ENCODE results near the gene NR1D1. TPM values are rescaled to one million over a fixed set of nuclear protein-coding genes. Genes with fewer than 3 reads are reported as not detected.

The NR1D1 gene
- total and polyA plus RNA-seq, 2 of the 8 experiments (the other 6 are each of a cell fraction or from before 2014, with no cell fraction given): 1.5 to 4.6 TPM

- TF ChIP-seq, protein P1, sequence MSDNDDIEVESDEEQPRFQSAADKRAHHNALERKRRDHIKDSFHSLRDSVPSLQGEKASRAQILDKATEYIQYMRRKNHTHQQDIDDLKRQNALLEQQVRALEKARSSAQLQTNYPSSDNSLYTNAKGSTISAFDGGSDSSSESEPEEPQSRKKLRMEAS (IDR thresholded peaks at IDR 0.05): peak; percentile 75
- TF ChIP-seq SIRT6 (IDR thresholded peaks at IDR 0.05; ENCODE audit: low read length) (no peak), E2F6 (IDR thresholded peaks at IDR 0.05) (peak; percentile 32; the same call in 1 of the 2 replicates), GABPA (IDR thresholded peaks at IDR 0.05; ENCODE audit: borderline replicate concordance, insufficient read depth, low read length) (peak; percentile 19; the same call in 1 of the 2 replicates), TBP (IDR thresholded peaks at IDR 0.05; ENCODE audit: low read depth, low read length) (0 out of 2 replicates have a peak, but pooled peaks have one; percentile 34), RXRA (IDR thresholded peaks at IDR 0.05; ENCODE audit: insufficient read depth, low read depth, low read length) (0 out of 2 replicates have a peak, but pooled peaks have one; percentile 60), EGR1 (IDR thresholded peaks at IDR 0.05; ENCODE audit: borderline replicate concordance, low read depth, low read length) (0 out of 2 replicates have a peak, but pooled peaks have one; percentile 7), FOSL1 (IDR thresholded peaks at IDR 0.05; ENCODE audit: insufficient read depth, low read depth, low read length) (no peak), KDM4A (IDR thresholded peaks at IDR 0.05; ENCODE audit: low read depth, low read length, severe bottlenecking) (no peak), TEAD4 (IDR thresholded peaks at IDR 0.05; ENCODE audit: low read depth, low read length) (0 out of 2 replicates have a peak, but pooled peaks have one; percentile 14)
Observed at GRCh38 chr17:40111221-40112128, 11.1 kb upstream of the NR1D1 start (continued).

Data from H1 (cell line).